HG02759 (cell line): ENCODE data around the gene KCTD15.
"Not testable (repeated sequence)": the region's sequence is repeated elsewhere in the genome, so short reads cannot be mapped to it uniquely, and the experiment has no call there.

Experiments used
- ATAC-seq: cut with Tn5 transposase; IDR thresholded peaks from one replicate; pipeline ENCODE4 v1.9.1; 2021; ENCODE audit warnings: mild to moderate bottlenecking, moderate library complexity; ENCODE audit not compliant: unreplicated experiment

The KCTD15 gene

GRCh38 chr19:33813391-33814101 is 16.9 kb downstream of the KCTD15 start:
- no peak for ATAC-seq

GRCh38 chr19:33814181-33815165 is 17.8 kb downstream of the KCTD15 start:
- no peak for ATAC-seq

- ATAC-seq: no peak
Observed at GRCh38 chr19:33815380-33816340, 19.0 kb downstream of the KCTD15 start.

- no peak for ATAC-seq
Observed at GRCh38 chr19:33818411-33818810, 21.7 kb downstream of the KCTD15 start.

- not testable (repeated sequence) for ATAC-seq
Observed at GRCh38 chr19:33819078-33819477, 22.4 kb downstream of the KCTD15 start.

- no peak for ATAC-seq
Observed at GRCh38 chr19:33819506-33819879, 22.8 kb downstream of the KCTD15 start.

- peak; percentile 66 for ATAC-seq
Observed at GRCh38 chr19:33819880-33820781, 23.5 kb downstream of the KCTD15 start.

- no peak for ATAC-seq
Observed at GRCh38 chr19:33821871-33822270, 25.2 kb downstream of the KCTD15 start.

- ATAC-seq: no peak
Observed at GRCh38 chr19:33823341-33823740, 26.7 kb downstream of the KCTD15 start.

GRCh38 chr19:33825556-33825955 is 28.9 kb downstream of the KCTD15 start:
- ATAC-seq: no peak

- ATAC-seq: no peak
Observed at GRCh38 chr19:33826521-33826920, 29.9 kb downstream of the KCTD15 start.

- ATAC-seq: no peak
Observed at GRCh38 chr19:33828266-33829075, 31.8 kb downstream of the KCTD15 start.

- ATAC-seq: no peak
Observed at GRCh38 chr19:33830264-33830663, 33.6 kb downstream of the KCTD15 start.

- ATAC-seq: no peak
Observed at GRCh38 chr19:33831825-33832224, 35.2 kb downstream of the KCTD15 start.

GRCh38 chr19:33832633-33833032 is 36.0 kb downstream of the KCTD15 start:
- ATAC-seq: no peak

GRCh38 chr19:33840382-33840781 is 43.7 kb downstream of the KCTD15 start:
- ATAC-seq: no peak

GRCh38 chr19:33840783-33841182 is 44.1 kb downstream of the KCTD15 start:
- no peak for ATAC-seq

- no peak for ATAC-seq
Observed at GRCh38 chr19:33841685-33842084, 45.0 kb downstream of the KCTD15 start.

- no peak for ATAC-seq
Observed at GRCh38 chr19:33844478-33844877, 47.8 kb downstream of the KCTD15 start.
